K562 (cell line): ENCODE measurements around the gene OPCML.

Source experiments
- MAFF ChIP-seq: IDR thresholded peaks from 2 replicates; pipeline ENCODE4 v1.6.1; 2012; ENCODE audit warnings: low read length, improper control_type of control experiment
- MAX ChIP-seq: sonication (generic); formaldehyde crosslinking; IDR thresholded peaks from 2 replicates; pipeline ENCODE4 v1.9.0; 2022; ENCODE audit warnings: mild to moderate bottlenecking, missing genetic modification reagents

GRCh38 chr11:132892876-132893275 lies 639.4 kb downstream of the OPCML start:
- TF ChIP-seq MAX (no peak), MAFF (no peak)
